PFSK-1 (cell line): ENCODE measurements around the gene PGLYRP4.

Experiments
- POLR2AphosphoS5 ChIP-seq: IDR thresholded peaks from 2 replicates; pipeline ENCODE4 v1.6.1; 2012; ENCODE audit warnings: low read depth, mild to moderate bottlenecking, control low read depth, low read length, moderate library complexity
- SIN3A ChIP-seq: IDR thresholded peaks from 2 replicates; pipeline ENCODE4 v1.6.1; 2012; ENCODE audit warnings: mild to moderate bottlenecking, low read length, moderate library complexity, borderline replicate concordance; ENCODE audit not compliant: insufficient read depth
- TAF1 ChIP-seq: IDR thresholded peaks from 2 replicates; pipeline ENCODE4 v1.6.1; 2012; ENCODE audit warnings: low read length, control low read depth, borderline replicate concordance; ENCODE audit not compliant: insufficient read depth
- TF ChIP-seq, protein P1 (sequence below), 2 experiments: IDR thresholded peaks; 2 replicates each; pipeline versions ENCODE4 v1.6.1 to v1.8.0; 2011 to 2012; ENCODE audit warnings: low read depth in 2 of 2, low read length in 2 of 2, control low read depth in 1 of 2, inconsistent platforms in 1 of 2, mild to moderate bottlenecking in 1 of 2, moderate library complexity in 1 of 2; ENCODE audit not compliant: insufficient read depth in 1 of 2

- TF ChIP-seq POLR2AphosphoS5, result no peak
- TF ChIP-seq, protein P1, sequence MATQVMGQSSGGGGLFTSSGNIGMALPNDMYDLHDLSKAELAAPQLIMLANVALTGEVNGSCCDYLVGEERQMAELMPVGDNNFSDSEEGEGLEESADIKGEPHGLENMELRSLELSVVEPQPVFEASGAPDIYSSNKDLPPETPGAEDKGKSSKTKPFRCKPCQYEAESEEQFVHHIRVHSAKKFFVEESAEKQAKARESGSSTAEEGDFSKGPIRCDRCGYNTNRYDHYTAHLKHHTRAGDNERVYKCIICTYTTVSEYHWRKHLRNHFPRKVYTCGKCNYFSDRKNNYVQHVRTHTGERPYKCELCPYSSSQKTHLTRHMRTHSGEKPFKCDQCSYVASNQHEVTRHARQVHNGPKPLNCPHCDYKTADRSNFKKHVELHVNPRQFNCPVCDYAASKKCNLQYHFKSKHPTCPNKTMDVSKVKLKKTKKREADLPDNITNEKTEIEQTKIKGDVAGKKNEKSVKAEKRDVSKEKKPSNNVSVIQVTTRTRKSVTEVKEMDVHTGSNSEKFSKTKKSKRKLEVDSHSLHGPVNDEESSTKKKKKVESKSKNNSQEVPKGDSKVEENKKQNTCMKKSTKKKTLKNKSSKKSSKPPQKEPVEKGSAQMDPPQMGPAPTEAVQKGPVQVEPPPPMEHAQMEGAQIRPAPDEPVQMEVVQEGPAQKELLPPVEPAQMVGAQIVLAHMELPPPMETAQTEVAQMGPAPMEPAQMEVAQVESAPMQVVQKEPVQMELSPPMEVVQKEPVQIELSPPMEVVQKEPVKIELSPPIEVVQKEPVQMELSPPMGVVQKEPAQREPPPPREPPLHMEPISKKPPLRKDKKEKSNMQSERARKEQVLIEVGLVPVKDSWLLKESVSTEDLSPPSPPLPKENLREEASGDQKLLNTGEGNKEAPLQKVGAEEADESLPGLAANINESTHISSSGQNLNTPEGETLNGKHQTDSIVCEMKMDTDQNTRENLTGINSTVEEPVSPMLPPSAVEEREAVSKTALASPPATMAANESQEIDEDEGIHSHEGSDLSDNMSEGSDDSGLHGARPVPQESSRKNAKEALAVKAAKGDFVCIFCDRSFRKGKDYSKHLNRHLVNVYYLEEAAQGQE (IDR thresholded peaks at IDR 0.05; ENCODE audit: insufficient read depth in 1 of 2, low read depth in 2 of 2, low read length in 2 of 2), result no peak
- TF ChIP-seq TAF1, result no peak
- no peak for TF ChIP-seq SIN3A
Observed at GRCh38 chr1:153292740-153293479, 55.7 kb downstream of the PGLYRP4 start.
